ENCODE data around the gene OSBPL10. TPM values are rescaled to one million over a fixed set of nuclear protein-coding genes. Genes with fewer than 3 reads are reported as not detected.
A peak's percentile ranks its signal among the peaks of the same experiment; 100 is the strongest.

OSBPL10 gene
- total RNA-seq, 1 donor from 2014 or later, result 45.4 TPM

DNA sequence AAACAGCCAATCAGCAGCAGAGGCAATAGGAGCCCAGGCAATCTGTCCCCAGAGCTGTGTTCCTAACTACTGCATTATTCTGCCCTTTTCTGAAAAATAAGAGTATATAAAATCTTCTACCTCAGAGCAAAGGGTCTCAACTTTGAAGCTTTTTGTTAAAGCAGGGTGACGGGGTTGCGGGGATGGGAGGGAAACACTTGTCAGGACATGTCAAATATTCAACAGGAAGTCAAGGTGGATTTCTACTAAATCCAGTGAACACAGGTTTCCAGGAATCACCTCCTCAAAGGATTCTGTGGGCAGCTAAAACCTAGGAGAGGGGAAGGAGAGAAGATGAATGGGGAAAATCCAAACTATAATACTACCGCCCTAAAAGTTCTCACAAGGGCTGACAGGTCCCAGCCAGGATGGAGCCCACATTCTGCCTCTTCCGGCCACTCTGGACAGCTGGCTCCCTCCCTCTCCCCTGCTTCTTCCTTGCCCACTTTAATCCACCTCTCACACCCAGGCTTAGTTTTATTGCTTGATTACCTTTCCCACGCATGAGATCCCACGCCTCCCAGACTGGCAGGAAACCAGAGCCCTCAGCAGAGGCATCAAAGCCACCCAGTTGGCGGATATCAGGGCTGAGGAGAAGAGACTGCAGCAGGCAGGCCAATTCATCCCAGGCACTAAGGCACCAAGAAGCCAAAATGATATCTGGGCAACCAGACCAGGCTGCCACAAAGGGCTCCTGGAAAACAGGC lies 77.2 kb downstream of the OSBPL10 start:
- DNase-seq (ENCODE audit: low spot score), result no peak
- TF ChIP-seq, protein P1, sequence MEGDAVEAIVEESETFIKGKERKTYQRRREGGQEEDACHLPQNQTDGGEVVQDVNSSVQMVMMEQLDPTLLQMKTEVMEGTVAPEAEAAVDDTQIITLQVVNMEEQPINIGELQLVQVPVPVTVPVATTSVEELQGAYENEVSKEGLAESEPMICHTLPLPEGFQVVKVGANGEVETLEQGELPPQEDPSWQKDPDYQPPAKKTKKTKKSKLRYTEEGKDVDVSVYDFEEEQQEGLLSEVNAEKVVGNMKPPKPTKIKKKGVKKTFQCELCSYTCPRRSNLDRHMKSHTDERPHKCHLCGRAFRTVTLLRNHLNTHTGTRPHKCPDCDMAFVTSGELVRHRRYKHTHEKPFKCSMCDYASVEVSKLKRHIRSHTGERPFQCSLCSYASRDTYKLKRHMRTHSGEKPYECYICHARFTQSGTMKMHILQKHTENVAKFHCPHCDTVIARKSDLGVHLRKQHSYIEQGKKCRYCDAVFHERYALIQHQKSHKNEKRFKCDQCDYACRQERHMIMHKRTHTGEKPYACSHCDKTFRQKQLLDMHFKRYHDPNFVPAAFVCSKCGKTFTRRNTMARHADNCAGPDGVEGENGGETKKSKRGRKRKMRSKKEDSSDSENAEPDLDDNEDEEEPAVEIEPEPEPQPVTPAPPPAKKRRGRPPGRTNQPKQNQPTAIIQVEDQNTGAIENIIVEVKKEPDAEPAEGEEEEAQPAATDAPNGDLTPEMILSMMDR (IDR thresholded peaks at IDR 0.05), result no peak
- no peaks in the 10 kb centered on the region for H3K36me3 Mint-ChIP-seq (ENCODE audit: low read depth)
- peaks cover 65% of the 10 kb centered on the region for H3K4me1 Mint-ChIP-seq (ENCODE audit: low read depth)
- H3K27ac Mint-ChIP-seq (ENCODE audit: unreplicated experiment), result no peak overlapping the region
- no peak overlapping the region for H3K4me3 Mint-ChIP-seq (ENCODE audit: unreplicated experiment)
- no peaks in the 10 kb centered on the region for H3K9me3 Mint-ChIP-seq (ENCODE audit: low read depth)
- H3K27me3 Mint-ChIP-seq (ENCODE audit: low read depth), result no peaks in the 10 kb centered on the region

DNA sequence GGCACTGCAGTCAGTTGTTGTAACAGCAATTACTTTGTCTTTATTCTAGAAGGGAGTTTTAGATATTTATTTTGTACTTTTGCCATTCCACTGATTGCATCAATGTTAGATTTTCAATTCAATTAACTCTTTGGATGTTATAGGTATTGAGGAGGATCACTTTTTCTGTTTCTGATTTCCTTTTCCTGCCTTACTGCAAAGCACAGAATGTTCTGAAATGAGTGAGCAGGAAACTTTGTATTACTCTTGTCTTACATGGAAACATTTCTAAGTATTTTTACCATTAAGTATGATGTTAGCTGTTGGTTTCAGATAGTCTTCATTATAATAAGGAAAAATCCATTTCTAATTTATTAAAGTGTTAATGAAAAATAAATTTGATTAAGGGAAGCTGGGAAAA lies 80.5 kb downstream of the OSBPL10 start:
- no peak for DNase-seq (ENCODE audit: low spot score)
- Mint-ChIP-seq H3K27ac (ENCODE audit: unreplicated experiment) (peak overlapping the region; percentile 58), H3K4me3 (ENCODE audit: unreplicated experiment) (no peak overlapping the region), H3K36me3 (ENCODE audit: low read depth) (no peaks in the 10 kb centered on the region), H3K4me1 (ENCODE audit: low read depth) (peaks cover 44% of the 10 kb centered on the region), H3K27me3 (ENCODE audit: low read depth) (no peaks in the 10 kb centered on the region), H3K9me3 (ENCODE audit: low read depth) (no peaks in the 10 kb centered on the region)
- TF ChIP-seq, protein P1 (IDR thresholded peaks at IDR 0.05), result no peak

DNA sequence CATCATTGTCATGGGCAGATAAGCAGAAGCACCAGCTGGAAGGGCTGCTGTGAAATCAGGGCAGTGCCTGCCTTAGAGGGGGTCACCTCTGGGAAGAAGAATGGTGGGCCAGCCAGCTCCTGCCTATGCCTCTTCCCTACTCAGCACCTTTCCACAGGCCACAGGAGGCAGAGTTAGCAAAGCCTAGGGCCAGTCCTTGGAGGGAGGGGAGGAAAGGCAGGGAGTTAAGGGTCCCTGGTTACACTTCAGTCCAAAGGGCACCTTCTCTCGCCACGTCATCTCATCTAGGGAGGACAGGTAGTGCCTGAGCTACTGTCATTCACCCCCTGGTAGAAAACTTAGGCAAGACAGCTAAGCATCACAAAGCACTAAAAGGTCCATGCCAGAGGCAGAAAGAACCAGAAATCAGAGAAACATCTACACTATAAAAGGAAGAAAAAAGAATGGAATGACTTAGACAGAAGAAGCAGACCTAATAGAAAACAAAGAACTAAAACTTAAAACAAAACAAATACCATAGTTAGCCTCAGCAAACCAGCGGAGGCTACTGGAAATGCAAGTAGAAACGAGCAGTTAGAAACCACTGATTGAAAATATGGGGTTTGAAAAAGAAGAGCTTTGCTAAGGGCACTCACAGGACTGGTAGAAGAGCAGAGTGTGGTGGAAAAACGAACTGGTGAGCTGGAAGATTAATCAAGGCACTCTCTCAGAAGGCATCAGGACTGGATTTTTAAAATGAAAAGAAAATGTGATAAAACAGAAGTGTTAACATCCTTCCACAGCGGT lies 84.2 kb downstream of the OSBPL10 start:
- Mint-ChIP-seq H3K27ac (ENCODE audit: unreplicated experiment) (no peak overlapping the region), H3K36me3 (ENCODE audit: low read depth) (peaks cover 2% of the 10 kb centered on the region), H3K27me3 (ENCODE audit: low read depth) (no peaks in the 10 kb centered on the region), H3K9me3 (ENCODE audit: low read depth) (no peaks in the 10 kb centered on the region), H3K4me1 (ENCODE audit: low read depth) (peaks cover 45% of the 10 kb centered on the region), H3K4me3 (ENCODE audit: unreplicated experiment) (no peak overlapping the region)
- TF ChIP-seq, protein P1 (IDR thresholded peaks at IDR 0.05), result no peak
- DNase-seq (ENCODE audit: low spot score), result no peak

GRCh38 chr3:31896026-31896425 lies 85.0 kb downstream of the OSBPL10 start:
- Mint-ChIP-seq H3K27ac (ENCODE audit: unreplicated experiment) (no peak overlapping the region), H3K4me3 (ENCODE audit: unreplicated experiment) (no peak overlapping the region), H3K4me1 (ENCODE audit: low read depth) (peaks cover 43% of the 10 kb centered on the region), H3K27me3 (ENCODE audit: low read depth) (no peaks in the 10 kb centered on the region), H3K36me3 (ENCODE audit: low read depth) (peaks cover 2% of the 10 kb centered on the region), H3K9me3 (ENCODE audit: low read depth) (no peaks in the 10 kb centered on the region)
- DNase-seq (ENCODE audit: low spot score), result no peak
- TF ChIP-seq, protein P1 (IDR thresholded peaks at IDR 0.05), result no peak

DNA sequence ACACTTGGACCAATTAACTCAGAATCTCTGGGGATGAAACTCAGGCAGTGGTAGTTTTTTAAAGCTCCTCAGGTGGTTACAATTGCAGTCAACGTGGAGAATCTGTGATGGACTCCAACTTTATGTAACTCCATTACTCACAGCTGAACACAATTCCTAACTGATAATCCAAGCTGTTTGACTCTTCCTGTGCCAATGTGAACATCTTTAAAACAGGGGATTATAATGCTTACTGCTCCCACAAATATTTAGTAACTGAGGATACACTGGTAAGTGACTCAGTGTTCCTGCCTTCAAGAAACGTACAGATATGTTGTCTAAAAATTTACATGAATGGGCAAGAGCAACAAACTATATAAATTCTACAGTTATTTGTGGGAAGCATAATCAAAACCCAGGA lies 85.6 kb downstream of the OSBPL10 start:
- no peak for DNase-seq (ENCODE audit: low spot score)
- Mint-ChIP-seq H3K9me3 (ENCODE audit: low read depth) (no peaks in the 10 kb centered on the region), H3K27me3 (ENCODE audit: low read depth) (no peaks in the 10 kb centered on the region), H3K36me3 (ENCODE audit: low read depth) (peaks cover 2% of the 10 kb centered on the region), H3K27ac (ENCODE audit: unreplicated experiment) (no peak overlapping the region), H3K4me3 (ENCODE audit: unreplicated experiment) (no peak overlapping the region), H3K4me1 (ENCODE audit: low read depth) (peaks cover 43% of the 10 kb centered on the region)
- TF ChIP-seq, protein P1 (IDR thresholded peaks at IDR 0.05), result no peak
